Neural cell (in vitro differentiated cells): ENCODE measurements around the gene CXCR5. TPM values are rescaled to one million over a fixed set of nuclear protein-coding genes. Genes with fewer than 3 reads are reported as not detected.

Source experiments
- H2AFZ ChIP-seq: fragments of 200-600, 300-800 bp; sonication (generic), shearing (Covaris generic); 2 replicates; pipeline ENCODE4 v1.6.0; 2014; ENCODE audit warnings: low read depth, mild to moderate bottlenecking, antibody characterized with exemption, low read length, moderate library complexity
- H3F3A ChIP-seq: fragments of 200-600 bp; shearing (Covaris generic); 2 replicates; pipeline ENCODE4 v1.6.1; 2016; ENCODE audit warnings: mild to moderate bottlenecking, moderate library complexity, mixed read lengths, antibody characterized with exemption, low read length; ENCODE audit not compliant: insufficient read depth, poor library complexity, severe bottlenecking
- H3K27ac ChIP-seq: fragments of 200-600, 300-800 bp; sonication (generic), shearing (Covaris generic); 2 replicates; pipeline ENCODE4 v1.5.1; 2014; ENCODE audit warnings: mild to moderate bottlenecking, low read length, moderate library complexity
- H3K27me3 ChIP-seq: fragments of 300-800, 200-600 bp; sonication (generic), shearing (Covaris generic); 2 replicates; pipeline ENCODE4 v1.6.0; 2014; ENCODE audit warnings: mild to moderate bottlenecking, low read depth, low read length, moderate library complexity; ENCODE audit not compliant: insufficient read depth
- H3K36me3 ChIP-seq: fragments of 300-800, 200-600 bp; sonication (generic), shearing (Covaris generic); 2 replicates; pipeline ENCODE4 v1.5.1; 2014; ENCODE audit warnings: mild to moderate bottlenecking, antibody characterized with exemption, low read length, moderate library complexity; ENCODE audit not compliant: insufficient read depth
- H3K4me2 ChIP-seq: fragments of 300-800, 200-600 bp; sonication (generic), shearing (Covaris generic); 2 replicates; pipeline ENCODE4 v1.6.0; 2014; ENCODE audit warnings: mild to moderate bottlenecking, low read length
- H3K4me3 ChIP-seq: fragments of 300-800, 200-600 bp; sonication (generic), shearing (Covaris generic); 2 replicates; pipeline ENCODE4 v1.5.1; 2014; ENCODE audit warnings: mild to moderate bottlenecking, low read length, moderate library complexity
- H3K79me2 ChIP-seq: fragments of 200-600 bp; shearing (Covaris generic); replicated peaks from 2 replicates; pipeline ENCODE4 v1.6.0; 2014; ENCODE audit warnings: mild to moderate bottlenecking, low read length, moderate library complexity; ENCODE audit not compliant: insufficient read depth
- H3K9ac ChIP-seq: fragments of 300-800, 200-600 bp; sonication (generic), shearing (Covaris generic); 2 replicates; pipeline ENCODE4 v1.6.1; 2016; ENCODE audit warnings: mild to moderate bottlenecking, low read length, mixed read lengths
- H3K9me2 ChIP-seq: fragments of 200-600 bp; shearing (Covaris generic); 2 replicates; pipeline ENCODE4 v1.6.1; 2016; ENCODE audit warnings: mild to moderate bottlenecking, low read length, mixed read lengths; ENCODE audit not compliant: insufficient read depth
- H3K9me3 ChIP-seq: fragments of 200-600, 300-800 bp; sonication (generic), shearing (Covaris generic); 2 replicates; pipeline ENCODE4 v1.6.1; 2016; ENCODE audit warnings: mild to moderate bottlenecking, mixed run types, low read length, moderate library complexity, mixed read lengths
- H4K20me1 ChIP-seq: fragments of 200-600 bp; shearing (Covaris generic); 2 replicates; pipeline ENCODE4 v1.6.1; 2016; ENCODE audit warnings: mild to moderate bottlenecking, mixed run types; ENCODE audit not compliant: insufficient read depth
- CTCF ChIP-seq: fragments of 450-650 bp; IDR thresholded peaks from 2 replicates; pipeline ENCODE4 v1.5.1; 2014; ENCODE audit warnings: antibody characterized with exemption, mild to moderate bottlenecking, moderate library complexity; ENCODE audit not compliant: poor library complexity, severe bottlenecking
- EP300 ChIP-seq: fragments of 450-650 bp; conservative IDR thresholded peaks from 2 replicates; pipeline ENCODE4 v1.6.1; 2014; ENCODE audit warnings: antibody characterized with exemption, mild to moderate bottlenecking, moderate library complexity; ENCODE audit not compliant: poor library complexity, severe bottlenecking
- EZH2 ChIP-seq: fragments of 200-600, 300-800 bp; shearing (Covaris generic), sonication (generic); IDR thresholded peaks from 2 replicates; pipeline ENCODE4 v1.6.1; 2014; ENCODE audit warnings: antibody characterized with exemption, low read length, borderline replicate concordance, mild to moderate bottlenecking; ENCODE audit not compliant: insufficient read depth, poor library complexity, severe bottlenecking
- MXI1 ChIP-seq: fragments of 450-650 bp; conservative IDR thresholded peaks from 2 replicates; pipeline ENCODE4 v1.6.1; 2014; ENCODE audit warnings: antibody characterized with exemption, mild to moderate bottlenecking; ENCODE audit not compliant: poor library complexity, severe bottlenecking
- POLR2AphosphoS5 ChIP-seq: IDR thresholded peaks from 2 replicates; pipeline ENCODE4 v1.6.1; 2012
- RAD21 ChIP-seq: fragments of 450-650 bp; conservative IDR thresholded peaks from 2 replicates; pipeline ENCODE4 v1.6.1; 2014; ENCODE audit warnings: antibody characterized with exemption, mild to moderate bottlenecking, moderate library complexity
- REST ChIP-seq: IDR thresholded peaks from 2 replicates; pipeline ENCODE4 v1.6.1; 2012; ENCODE audit warnings: borderline replicate concordance
- SMC3 ChIP-seq: fragments of 450-650 bp; conservative IDR thresholded peaks from 2 replicates; pipeline ENCODE4 v1.6.1; 2014; ENCODE audit warnings: antibody characterized with exemption, mild to moderate bottlenecking, moderate library complexity; ENCODE audit not compliant: poor library complexity
- TAF1 ChIP-seq: IDR thresholded peaks from 2 replicates; pipeline ENCODE4 v1.6.1; 2012; ENCODE audit warnings: low read depth
- polyA plus RNA-seq: library from polyadenylated mRNA; depleted of rRNA; stranded (reverse); fragments of >200 nt; gene quantifications from 2 replicates; pipeline ENCODE4 v1.2.3, GENCODE V29; 2014

The CXCR5 gene
- polyA plus RNA-seq, 1 donor from 2014 or later: not detected

GRCh38 chr11:118851970-118852369 lies 31.7 kb upstream of the CXCR5 start:
- H4K20me1 ChIP-seq: no peaks in the 10 kb centered on the region
- H3K36me3 ChIP-seq: no peaks in the 10 kb centered on the region
- no peaks in the 10 kb centered on the region for H3K9me2 ChIP-seq
- TF ChIP-seq MXI1 (no peak), POLR2AphosphoS5 (no peak), SMC3 (no peak), REST (no peak), CTCF (no peak), TAF1 (no peak), EZH2 (no peak), EP300 (no peak), RAD21 (no peak)
- no peaks in the 10 kb centered on the region for H3K27me3 ChIP-seq
- no peak overlapping the region for H3K4me2 ChIP-seq
- no peak overlapping the region for H3K9ac ChIP-seq
- H3K9me3 ChIP-seq: no peaks in the 10 kb centered on the region
- no peaks in the 10 kb centered on the region for H3F3A ChIP-seq
- no peaks in the 10 kb centered on the region for H3K79me2 ChIP-seq
- H3K27ac ChIP-seq: no peak overlapping the region
- H2AFZ ChIP-seq: no peak overlapping the region
- H3K4me3 ChIP-seq: no peak overlapping the region

- H3K27ac ChIP-seq: no peak overlapping the region
- H3K27me3 ChIP-seq: no peaks in the 10 kb centered on the region
Observed at GRCh38 chr11:118853678-118854077, 30.0 kb upstream of the CXCR5 start.

More at GRCh38 chr11:118853678-118854077, 30.0 kb upstream of the CXCR5 start:
- no peak for TF ChIP-seq RAD21
- TF ChIP-seq POLR2AphosphoS5: no peak
- TF ChIP-seq MXI1: no peak
- TF ChIP-seq TAF1: no peak
- TF ChIP-seq CTCF: no peak
- no peak for TF ChIP-seq EP300
- no peak for TF ChIP-seq SMC3
- no peak for TF ChIP-seq REST
- TF ChIP-seq EZH2: no peak
- no peak overlapping the region for H2AFZ ChIP-seq
- no peaks in the 10 kb centered on the region for H3F3A ChIP-seq
- H3K9ac ChIP-seq: no peak overlapping the region
- H3K9me3 ChIP-seq: no peaks in the 10 kb centered on the region
- no peaks in the 10 kb centered on the region for H4K20me1 ChIP-seq
- H3K36me3 ChIP-seq: no peaks in the 10 kb centered on the region
- H3K9me2 ChIP-seq: no peaks in the 10 kb centered on the region
- H3K4me2 ChIP-seq: no peak overlapping the region
- H3K79me2 ChIP-seq: no peaks in the 10 kb centered on the region
- H3K4me3 ChIP-seq: no peak overlapping the region
